HEK293T (cell line): ENCODE data around the gene LRRC18.

Source experiments
- CTCF ChIA-PET: fragments of 350-600 bp; formaldehyde crosslinking; extraction: SDS; loops from one replicate; lab custom pipeline; 2021; ENCODE audit warnings: antibody characterized with exemption, inconsistent platforms; lab: Yijun Ruan, JAX
- POLR2A ChIA-PET: fragments of 350-600 bp; formaldehyde crosslinking; extraction: SDS; loops from one replicate; lab custom pipeline; 2020; ENCODE audit warnings: antibody characterized with exemption, inconsistent platforms; lab: Yijun Ruan, JAX
- DNase-seq: peaks from one replicate; pipeline ENCODE4 v3.0.0; 2012; ENCODE audit warnings: mixed read lengths; ENCODE audit errors: extremely low spot score
- ARNT ChIP-seq: fragments of 450-650 bp; IDR thresholded peaks from 2 replicates; pipeline ENCODE4 v1.6.1; 2017; ENCODE audit warnings: mild to moderate bottlenecking
- BHLHE40 ChIP-seq: fragments of 450-650 bp; IDR thresholded peaks from 2 replicates; pipeline ENCODE4 v1.6.1; 2016; ENCODE audit warnings: mild to moderate bottlenecking, moderate library complexity, borderline replicate concordance
- CTBP1 ChIP-seq: fragments of 450-650 bp; IDR thresholded peaks from 2 replicates; pipeline ENCODE4 v1.6.1; 2016; ENCODE audit warnings: borderline replicate concordance
- ELF4 ChIP-seq: fragments of 450-650 bp; IDR thresholded peaks from 2 replicates; pipeline ENCODE4 v1.6.1; 2017; ENCODE audit warnings: antibody characterized with exemption
- FOXA1 ChIP-seq: fragments of 450-650 bp; IDR thresholded peaks from 2 replicates; pipeline ENCODE4 v1.6.1; 2016; ENCODE audit warnings: mild to moderate bottlenecking
- FOXK2 ChIP-seq: fragments of 450-650 bp; IDR thresholded peaks from 2 replicates; pipeline ENCODE4 v1.6.1; 2016; ENCODE audit warnings: mild to moderate bottlenecking
- FOXM1 ChIP-seq: fragments of 450-650 bp; IDR thresholded peaks from 2 replicates; pipeline ENCODE4 v1.6.1; 2017; ENCODE audit warnings: mild to moderate bottlenecking, borderline replicate concordance
- HDGF ChIP-seq: fragments of 450-650 bp; IDR thresholded peaks from 2 replicates; pipeline ENCODE4 v1.6.1; 2017; ENCODE audit warnings: antibody characterized with exemption, borderline replicate concordance
- L3MBTL2 ChIP-seq: fragments of 450-650 bp; conservative IDR thresholded peaks from 2 replicates; pipeline ENCODE4 v1.6.1; 2016; ENCODE audit warnings: mild to moderate bottlenecking
- LEF1 ChIP-seq: fragments of 450-650 bp; IDR thresholded peaks from 2 replicates; pipeline ENCODE4 v1.6.1; 2017; ENCODE audit warnings: mild to moderate bottlenecking, borderline replicate concordance
- NFRKB ChIP-seq: fragments of 450-650 bp; IDR thresholded peaks from 2 replicates; pipeline ENCODE4 v1.6.1; 2016; ENCODE audit warnings: mild to moderate bottlenecking, moderate library complexity
- SP1 ChIP-seq: fragments of 450-650 bp; IDR thresholded peaks from 2 replicates; pipeline ENCODE4 v1.6.1; 2017
- SUZ12 ChIP-seq: fragments of 450-650 bp; IDR thresholded peaks from 2 replicates; pipeline ENCODE4 v1.6.1; 2016; ENCODE audit warnings: mild to moderate bottlenecking
- TARDBP ChIP-seq: fragments of 450-650 bp; IDR thresholded peaks from 2 replicates; pipeline ENCODE4 v1.6.1; 2016
- ZNF384 ChIP-seq: fragments of 450-650 bp; IDR thresholded peaks from 2 replicates; pipeline ENCODE4 v1.6.1; 2016
- TF ChIP-seq, protein P1 (sequence below): fragments of 450-650 bp; IDR thresholded peaks from 2 replicates; pipeline ENCODE4 v1.6.1; 2016

Gene LRRC18

DNA sequence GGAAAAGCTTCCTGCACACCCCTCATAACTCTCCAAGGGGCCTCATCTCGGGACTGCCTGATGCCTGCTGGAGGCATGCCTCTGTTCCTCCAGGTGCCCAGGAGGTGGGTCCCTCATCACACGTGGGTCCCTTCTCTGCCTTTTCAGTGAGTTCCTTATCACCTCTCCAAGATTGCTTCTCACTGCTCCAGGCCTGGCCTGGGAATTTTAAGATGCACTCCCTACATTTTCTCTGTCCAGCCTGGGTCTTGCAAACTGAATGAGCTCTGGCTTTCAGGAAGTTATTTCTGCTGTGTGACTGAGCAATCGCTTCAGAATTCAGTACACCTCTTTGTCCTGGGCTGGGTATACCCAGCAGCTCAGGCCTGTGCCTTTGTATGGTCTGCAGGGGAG is 43.8 kb downstream of the LRRC18 start:
- no peak for DNase-seq
- ChIA-PET CTCF (no interaction called here), POLR2A (no interaction called here)
- TF ChIP-seq SP1 (no peak), TARDBP (no peak), SUZ12 (no peak), FOXM1 (no peak), FOXA1 (no peak), ARNT (no peak), L3MBTL2 (no peak)
- TF ChIP-seq, protein P1, sequence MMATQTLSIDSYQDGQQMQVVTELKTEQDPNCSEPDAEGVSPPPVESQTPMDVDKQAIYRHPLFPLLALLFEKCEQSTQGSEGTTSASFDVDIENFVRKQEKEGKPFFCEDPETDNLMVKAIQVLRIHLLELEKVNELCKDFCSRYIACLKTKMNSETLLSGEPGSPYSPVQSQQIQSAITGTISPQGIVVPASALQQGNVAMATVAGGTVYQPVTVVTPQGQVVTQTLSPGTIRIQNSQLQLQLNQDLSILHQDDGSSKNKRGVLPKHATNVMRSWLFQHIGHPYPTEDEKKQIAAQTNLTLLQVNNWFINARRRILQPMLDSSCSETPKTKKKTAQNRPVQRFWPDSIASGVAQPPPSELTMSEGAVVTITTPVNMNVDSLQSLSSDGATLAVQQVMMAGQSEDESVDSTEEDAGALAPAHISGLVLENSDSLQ, result no peak

DNA sequence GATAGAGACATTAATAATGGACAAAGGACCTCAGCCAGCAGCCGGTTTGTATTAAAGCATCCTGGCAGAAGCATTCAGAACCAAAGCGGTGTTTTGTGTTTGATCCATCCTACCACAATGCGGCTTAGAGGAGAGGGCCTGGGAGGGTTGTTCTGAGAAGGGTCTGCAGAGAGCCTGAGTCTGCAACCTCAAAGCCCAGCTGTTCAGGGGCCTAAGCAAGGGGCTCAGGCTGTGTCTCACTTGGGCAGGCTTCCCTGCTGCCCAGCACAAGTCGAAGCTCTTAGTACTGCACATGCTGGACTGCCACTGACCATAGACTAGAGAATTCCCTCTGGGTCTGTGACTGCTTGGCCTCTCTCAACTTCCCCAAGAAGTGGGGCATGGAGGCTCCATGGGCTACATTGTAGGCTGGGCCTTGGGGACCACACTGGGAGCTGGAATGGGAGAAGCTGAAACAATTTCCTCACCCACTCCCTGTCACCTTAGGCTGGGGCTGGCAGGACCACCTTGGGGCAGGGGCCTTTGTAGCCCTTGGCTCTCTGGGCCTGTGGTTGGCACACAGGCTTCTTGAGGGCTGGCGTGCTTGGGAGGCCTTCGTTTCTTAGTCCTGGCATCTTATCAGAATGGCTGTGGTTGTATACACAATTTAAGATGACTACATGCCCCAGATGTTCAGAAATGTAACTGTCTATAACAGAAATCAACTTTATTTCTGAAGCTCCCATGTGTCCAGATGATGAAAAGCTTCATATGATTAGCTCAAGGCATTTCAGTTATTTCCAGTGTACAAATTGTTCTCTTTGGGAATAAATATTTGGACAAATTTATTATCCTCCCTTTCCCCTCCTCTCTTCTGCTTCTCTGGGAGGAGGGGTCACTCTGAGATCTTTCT is 44.5 kb downstream of the LRRC18 start:
- TF ChIP-seq CTBP1, result no peak
- TF ChIP-seq SUZ12, result no peak
- ChIA-PET CTCF (no interaction called here), POLR2A (no interaction called here)
- DNase-seq, result no peak

DNA sequence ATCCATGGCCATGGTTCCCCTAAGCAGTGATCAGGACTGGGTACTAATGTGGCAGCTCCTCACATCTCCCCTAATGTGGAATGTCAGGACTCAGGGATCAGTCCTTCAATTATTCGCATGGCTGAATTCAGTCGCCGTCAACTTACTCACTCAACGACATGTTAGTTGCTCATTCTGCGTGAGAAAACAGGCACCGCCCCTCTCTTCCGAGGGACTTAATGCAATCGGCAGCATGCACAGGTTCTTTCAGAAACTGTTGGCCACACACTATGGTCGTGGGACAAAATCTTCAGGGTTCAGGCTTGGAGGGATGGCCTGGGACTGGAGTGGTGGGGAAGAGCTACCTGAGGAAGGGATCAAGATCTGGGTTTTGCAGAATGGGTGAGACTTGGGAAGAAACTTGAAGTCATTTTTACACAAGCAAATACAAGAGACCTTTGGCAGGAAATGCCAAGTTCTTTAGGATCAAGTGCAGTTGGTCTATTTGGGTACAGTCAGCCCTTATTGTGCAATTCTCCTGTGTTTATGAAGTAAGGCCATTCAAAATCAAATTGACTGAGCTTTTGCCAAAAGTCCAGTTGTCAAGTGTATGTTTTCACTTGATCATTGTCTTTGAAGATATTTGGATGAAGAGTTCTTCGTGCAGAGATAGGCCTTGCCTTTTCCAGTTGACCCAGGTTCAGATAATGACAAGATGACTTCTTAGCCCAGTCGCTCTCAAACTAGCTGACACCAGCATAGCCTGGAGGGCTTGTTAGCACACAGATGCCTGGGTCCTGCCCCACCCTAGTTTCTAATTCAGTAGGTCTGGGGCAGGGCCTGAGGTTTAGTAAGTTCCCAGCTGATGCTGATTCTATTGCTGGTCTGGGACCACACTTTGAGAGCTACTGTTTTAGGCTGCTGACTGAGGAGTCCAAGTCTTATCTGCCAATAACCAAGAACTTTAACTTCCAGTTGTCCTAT is 48.5 kb downstream of the LRRC18 start:
- DNase-seq, result no peak
- ChIA-PET POLR2A (no interaction called here), CTCF (no interaction called here)
- no peak for TF ChIP-seq FOXA1
- TF ChIP-seq ARNT, result no peak
- no peak for TF ChIP-seq CTBP1
- TF ChIP-seq L3MBTL2, result no peak
- TF ChIP-seq SUZ12, result no peak
- no peak for TF ChIP-seq LEF1
- no peak for TF ChIP-seq HDGF
- no peak for TF ChIP-seq ZNF384
- no peak for TF ChIP-seq TARDBP
- TF ChIP-seq, protein P1, result no peak
- TF ChIP-seq FOXM1, result no peak
- no peak for TF ChIP-seq ELF4
- TF ChIP-seq BHLHE40, result no peak
- no peak for TF ChIP-seq SP1
- no peak for TF ChIP-seq NFRKB
- no peak for TF ChIP-seq FOXK2

DNA sequence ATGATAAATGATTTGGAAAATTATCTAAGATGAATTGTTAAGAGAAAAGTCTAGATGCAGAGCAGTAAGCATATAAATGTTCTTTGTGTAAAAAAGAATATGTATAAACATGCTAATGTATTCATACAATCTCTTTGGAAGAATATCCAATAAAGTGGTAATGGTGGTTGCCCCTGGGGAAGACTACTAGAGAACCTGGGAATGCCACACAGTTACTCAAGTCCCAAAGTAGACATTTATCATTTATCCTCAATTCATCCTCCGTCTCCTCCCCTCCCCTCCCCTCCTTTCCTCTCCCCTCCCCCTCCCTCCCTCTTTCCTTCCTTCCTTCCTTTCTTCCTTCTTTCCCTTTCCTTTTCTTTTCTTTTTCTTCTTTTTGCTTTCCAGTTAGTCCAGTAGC is 51.7 kb downstream of the LRRC18 start:
- DNase-seq, result no peak
- ChIA-PET CTCF (no interaction called here), POLR2A (no interaction called here)
- TF ChIP-seq SP1, result no peak
- no peak for TF ChIP-seq LEF1
- TF ChIP-seq ELF4, result no peak
- no peak for TF ChIP-seq NFRKB
- no peak for TF ChIP-seq FOXK2
- TF ChIP-seq, protein P1, result no peak
- no peak for TF ChIP-seq ARNT
- TF ChIP-seq FOXM1, result no peak
- no peak for TF ChIP-seq FOXA1
- no peak for TF ChIP-seq L3MBTL2
- TF ChIP-seq ZNF384, result no peak
- no peak for TF ChIP-seq BHLHE40
- TF ChIP-seq HDGF, result no peak
- no peak for TF ChIP-seq TARDBP
- no peak for TF ChIP-seq CTBP1
- TF ChIP-seq SUZ12, result no peak

DNA sequence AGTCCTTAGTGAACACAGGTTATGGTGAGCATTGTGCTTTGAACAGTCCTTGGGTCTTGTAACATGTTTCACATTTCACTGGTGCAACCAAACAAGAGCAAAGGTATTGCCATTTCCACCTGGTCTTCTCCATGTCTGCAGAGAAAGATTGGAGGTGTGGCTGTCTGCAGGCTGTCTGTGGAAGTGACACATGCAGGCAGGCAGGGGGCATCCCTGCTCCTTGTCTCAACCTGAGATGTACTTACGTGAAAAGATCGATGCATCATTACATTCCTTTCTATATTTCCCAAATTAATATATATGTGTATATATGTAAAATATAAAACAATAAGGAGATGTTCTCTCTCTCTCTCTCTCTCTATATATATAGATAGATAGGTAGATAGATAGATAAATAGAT is 54.3 kb downstream of the LRRC18 start:
- no peak for TF ChIP-seq ELF4
- no peak for TF ChIP-seq ZNF384
- TF ChIP-seq LEF1, result no peak
- no peak for TF ChIP-seq CTBP1
- TF ChIP-seq FOXA1, result no peak
- TF ChIP-seq SP1, result no peak
- TF ChIP-seq HDGF, result no peak
- no peak for TF ChIP-seq FOXM1
- no peak for TF ChIP-seq L3MBTL2
- no peak for TF ChIP-seq SUZ12
- peak; percentile 54 for DNase-seq
- CTCF ChIA-PET, result interaction anchor here (0.7 kb wide), 1 partner anchor 58 kb away, joined by 3 read pairs; no protein-coding TSS in a partner anchor
- POLR2A ChIA-PET, result no interaction called here
